Stimulated activated CD8-positive, alpha-beta memory T cell treated with anti-CD3 and anti-CD28 coated beads, Interleukin-2, amount 100 ng/mL, for 1 hour (primary cell): ENCODE measurements around the gene REEP5.
A peak's percentile ranks its signal among the peaks of the same experiment; 100 is the strongest.
"Not testable (repeated sequence)": the region's sequence is repeated elsewhere in the genome, so short reads cannot be mapped to it uniquely, and the experiment has no call there.

Source experiments
- DNase-seq, 2 donors: peaks; one replicate each; pipeline ENCODE4 v3.0.0-alpha.2; 2020; ENCODE audit warnings: low read depth in 2 of 2

Gene REEP5

DNA sequence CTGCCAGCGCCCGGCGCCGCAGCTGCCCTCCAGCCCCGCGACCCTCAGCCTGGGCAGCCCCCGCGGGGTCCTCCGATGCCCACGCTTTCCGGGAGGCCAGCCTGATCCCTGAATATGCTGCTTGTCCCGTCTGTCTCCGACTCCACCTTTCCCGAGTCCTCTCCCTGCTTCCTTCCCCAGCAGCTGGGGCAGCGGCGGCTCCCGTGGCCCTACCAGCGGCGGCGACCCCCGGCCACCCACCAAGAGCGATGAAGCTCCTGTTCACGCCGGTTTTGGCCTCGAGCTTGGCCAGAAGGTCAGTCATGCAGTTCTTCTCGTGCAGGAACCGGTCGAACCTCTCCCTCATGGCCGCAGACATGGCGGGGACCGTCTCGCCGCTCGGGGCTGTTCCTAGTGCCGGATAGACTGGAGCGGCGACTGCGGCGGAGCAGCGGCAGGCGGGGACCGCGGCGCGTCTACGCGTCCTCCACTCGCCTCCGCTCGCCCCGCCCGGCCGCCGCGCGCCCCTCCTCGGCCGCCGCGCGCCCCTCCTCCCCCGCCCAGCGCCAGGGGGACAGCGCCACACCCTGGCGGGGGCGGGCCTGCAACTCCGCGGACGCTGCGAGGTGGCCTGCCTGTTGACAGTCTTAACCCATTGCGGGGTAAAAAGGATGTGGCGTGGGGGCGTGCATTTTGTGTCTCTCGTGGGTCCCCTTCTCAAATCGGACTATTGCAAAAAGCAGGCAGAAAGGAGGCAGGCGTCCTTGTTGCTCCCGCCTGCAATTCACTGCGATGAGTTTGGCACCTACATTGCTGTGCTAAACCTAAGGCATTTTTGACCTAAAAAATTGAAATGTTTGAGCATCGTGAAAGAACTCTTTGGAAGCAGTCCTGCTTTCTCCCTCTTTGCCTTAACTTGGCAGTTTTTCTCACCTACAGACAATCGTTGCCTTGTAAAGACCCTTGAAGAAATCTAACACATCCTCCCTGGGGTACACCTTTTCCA, at the start of gene REEP5:
Gene REEP5, minus strand, starts transcription at position 395 of the 985 bp plus-strand sequence. Its CDS starts 37 bp downstream, at position 358.
- DNase-seq = peak; percentile 65 to 77

DNA sequence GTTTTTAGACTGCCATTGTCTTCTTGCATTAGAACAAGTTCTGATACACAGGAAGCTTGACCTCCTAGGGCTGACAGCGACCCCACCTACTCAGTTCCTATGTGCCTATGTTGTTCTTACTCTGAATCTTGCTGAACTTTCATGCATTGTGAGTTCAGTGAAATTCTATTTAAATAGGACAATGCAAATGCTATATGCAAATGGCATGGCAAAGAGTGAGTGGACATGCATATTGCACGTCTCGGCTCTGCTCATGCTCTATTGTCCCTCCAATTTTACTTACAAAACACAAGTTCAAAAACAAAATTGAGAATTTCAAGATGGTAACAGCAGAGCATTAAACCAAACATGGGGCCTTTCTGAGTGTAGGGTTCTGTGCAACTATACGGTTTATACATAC, 49.2 kb upstream of the REEP5 start:
- DNase-seq = no peak

DNA sequence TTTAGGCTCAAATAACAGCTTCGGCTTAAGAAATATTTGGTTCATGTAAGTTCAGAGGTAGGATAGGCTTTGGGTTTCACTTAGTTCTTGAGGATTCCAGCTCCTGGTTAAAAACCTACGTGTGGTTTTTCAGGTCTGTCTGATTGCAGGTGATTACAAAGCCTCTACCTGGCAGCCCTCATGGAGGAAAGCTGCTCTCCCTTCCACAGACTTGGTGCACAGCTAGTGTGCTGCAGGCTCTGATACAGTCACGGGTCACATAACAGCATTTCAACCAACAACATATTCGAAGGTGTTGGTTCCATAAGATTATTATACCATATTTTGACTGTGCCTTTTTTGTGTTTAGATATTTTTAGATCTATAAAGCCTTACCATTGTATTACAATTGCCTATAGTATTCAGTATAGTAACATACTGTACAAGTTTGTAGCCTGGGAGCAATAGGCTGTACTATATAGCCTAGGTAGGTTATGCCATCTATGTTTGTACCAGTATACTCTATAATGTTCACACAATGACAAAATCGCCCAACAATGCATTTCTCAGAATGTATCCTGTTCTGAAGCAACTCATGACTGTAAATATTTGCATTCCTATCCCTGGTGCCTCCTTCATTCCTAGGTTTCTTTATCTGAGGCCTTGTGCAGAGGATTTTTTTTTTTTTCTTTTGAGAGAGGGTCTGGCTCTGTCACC, 46.5 kb upstream of the REEP5 start:
- DNase-seq = no peak

DNA sequence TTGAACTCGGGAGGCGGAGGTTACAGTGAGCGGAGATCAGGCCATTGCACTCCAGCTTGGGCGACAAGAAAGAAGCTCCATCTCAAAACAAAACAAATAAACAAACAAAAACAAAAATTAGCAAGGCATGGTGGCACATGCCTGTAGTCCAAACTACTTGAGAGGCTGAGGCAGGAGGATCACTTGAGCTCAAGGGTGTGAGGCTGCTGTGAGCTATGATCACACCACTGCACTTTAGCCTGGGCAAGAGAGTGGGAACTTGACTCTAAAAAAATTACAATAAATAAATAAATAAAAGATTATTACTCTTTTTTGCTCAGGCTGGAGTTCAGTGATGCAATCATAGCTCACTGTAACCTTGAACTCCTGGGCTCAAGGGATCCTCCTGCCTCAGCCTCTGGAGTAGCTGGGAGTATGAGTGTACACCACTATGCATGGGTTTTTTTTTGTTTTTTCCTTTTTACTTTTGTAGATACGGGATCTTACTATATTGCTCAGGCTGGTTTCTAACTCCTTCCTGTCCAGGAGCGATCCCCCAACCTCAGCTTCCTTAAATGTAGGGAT, 45.6 kb upstream of the REEP5 start:
- DNase-seq = no peak

DNA sequence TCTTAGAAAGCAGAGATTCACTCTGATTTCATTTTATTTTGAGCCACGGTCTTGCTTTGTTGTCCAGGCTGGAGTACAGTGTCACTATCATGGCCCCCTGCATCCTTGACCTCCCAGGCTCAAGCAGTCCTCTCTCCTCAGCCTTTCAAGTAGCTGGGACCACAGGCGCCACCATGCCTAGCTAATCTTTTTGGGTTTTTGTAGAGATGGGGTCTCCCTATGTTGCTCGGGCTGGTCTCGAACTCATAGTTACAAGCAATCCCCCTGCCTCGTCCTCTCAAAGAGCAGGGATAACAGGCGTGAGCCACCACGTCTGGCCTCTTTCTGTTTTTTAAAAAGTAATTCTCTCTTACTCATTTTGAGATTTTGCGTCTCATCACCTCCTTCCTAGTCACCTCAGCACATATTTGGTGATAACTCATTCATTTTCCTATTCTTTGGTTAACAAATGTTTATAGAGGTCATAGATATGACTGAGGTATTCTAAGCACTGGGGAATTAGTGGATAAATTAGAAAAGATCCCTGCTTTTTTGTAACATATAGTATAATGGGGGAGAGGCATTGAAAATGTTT, 43.8 kb upstream of the REEP5 start:
- DNase-seq = no peak

DNA sequence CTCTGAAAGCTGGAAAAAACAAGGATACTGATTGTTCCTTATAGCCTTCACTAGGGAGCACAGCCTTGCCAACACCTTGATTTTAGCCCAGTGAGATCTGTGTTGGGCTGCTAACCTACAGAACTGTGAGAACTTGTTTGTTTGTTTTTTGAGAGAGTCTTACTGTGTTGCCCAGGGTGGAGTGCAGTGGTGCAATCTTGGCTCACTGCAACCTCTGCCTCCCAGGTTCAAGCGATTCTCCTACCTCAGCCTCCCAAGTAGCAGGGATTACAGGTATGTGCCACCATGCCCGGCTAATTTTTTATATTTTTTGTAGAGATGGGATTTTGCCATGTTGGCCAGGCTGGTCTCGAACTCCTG, 41.3 kb upstream of the REEP5 start:
- DNase-seq = not testable (repeated sequence)

DNA sequence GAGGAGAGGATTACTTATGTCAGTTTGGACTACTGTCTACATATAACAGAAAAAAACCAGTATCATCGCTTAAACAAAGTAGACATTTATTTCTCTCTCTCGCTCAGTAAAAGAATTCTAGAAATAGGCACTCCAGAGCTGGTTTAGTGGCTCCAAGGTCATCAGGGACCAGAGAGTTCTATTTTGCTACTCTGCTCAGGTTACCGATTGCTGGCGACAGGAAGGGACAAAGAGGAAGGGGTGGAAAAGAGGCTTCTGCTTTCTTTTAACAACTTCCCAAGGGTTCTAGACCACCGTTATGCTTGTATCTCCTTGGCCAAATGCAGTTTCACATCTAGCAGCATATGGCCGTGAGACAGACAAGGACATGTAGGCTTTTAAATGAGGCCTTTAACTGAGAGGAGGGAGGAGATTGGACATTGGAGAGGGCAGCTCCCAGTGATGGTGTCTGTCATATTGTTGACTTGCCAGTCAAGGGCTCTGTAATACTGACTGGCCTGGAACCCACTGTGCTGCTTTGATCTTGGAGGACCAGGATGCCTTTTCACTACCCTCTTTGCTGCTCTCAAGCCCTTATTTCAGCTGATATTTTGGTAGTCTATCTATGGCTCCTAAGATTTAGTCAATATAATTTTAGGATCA, 39.0 kb upstream of the REEP5 start:
- no peak for DNase-seq

DNA sequence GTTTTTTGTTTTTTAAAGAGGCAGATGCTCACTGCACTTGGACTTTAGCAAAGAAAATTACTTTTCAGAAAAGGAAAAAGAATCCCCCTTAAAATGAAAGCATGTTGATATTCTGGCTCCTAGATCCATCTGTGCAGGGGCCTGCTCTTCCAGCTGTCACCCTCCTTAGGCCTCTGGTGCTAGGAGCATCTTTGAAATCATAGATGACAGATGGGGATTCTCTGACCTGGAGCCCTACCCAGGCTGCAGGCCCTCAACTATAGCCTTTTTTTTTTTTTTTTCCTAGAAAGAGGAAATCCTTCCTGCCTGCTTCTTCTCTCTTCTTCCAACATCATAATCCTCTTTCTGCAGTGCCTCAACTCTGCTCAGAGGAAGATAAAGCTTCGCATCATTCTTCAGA, 38.3 kb upstream of the REEP5 start:
- no peak for DNase-seq

DNA sequence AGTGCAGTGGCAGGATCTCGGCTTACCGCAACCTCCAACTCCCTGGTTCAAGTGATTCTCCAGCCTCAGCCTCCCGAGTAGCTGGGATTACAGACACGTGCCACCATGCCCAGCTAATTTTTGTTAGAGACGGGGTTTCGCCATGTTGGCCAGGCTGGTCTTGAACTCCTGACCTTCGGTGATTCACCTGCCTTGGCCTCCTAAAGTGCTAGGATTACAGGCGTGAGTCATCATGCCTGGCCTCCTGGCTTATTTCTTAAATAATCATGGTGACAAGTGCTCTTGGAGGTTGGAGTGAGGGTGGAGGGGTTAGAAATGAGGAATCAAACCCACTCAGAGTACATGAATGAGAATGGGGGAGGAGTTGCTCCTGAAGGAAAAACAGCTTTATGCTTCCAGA, 37.8 kb upstream of the REEP5 start:
- not testable (repeated sequence) for DNase-seq

DNA sequence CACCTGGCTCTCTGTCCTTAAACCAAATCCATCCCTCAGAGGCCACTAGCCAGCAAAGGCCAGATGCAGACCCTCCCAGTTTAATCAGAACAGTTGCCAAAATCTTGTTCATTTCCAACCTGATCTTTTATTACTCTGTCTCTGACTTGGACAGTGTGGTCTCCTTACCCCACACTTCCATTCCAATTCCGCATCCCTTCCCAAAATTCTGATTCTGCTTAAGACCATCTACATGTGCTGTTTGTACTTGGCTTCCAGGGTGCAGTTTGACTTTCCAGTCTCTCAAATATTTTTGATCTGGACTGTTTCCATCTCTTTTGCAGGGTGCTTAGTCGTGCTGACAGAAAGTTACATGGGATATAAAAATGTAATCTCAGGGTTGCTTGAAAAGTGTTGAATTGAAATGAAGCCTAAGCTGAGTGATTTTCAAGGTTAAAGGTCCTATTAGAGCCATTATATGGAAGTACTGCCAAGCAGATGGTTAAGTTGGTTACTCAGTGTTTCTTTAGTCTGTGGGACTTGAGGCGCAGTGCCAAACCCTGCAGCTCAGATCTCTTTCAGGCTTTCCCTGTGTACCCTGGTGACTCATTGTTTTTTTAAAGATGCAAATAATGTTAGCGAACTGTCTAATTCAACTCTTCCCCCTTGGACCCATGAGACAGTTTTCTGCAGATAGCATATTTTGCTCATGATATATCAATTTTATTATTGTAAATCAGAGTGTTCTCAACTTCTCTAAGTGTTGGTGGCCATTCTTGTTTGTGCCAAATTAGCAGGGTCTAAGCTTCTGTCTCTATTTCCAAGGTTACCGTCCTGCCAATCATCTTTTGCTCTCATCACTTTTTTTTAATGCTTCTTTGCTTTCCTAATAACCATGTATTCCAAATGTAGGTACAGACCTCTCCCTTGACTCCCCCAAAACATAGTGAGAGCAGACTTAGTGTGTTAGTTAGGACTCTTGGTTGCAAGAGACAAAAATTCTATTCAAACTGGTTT, 36.4 kb upstream of the REEP5 start:
- DNase-seq = no peak

DNA sequence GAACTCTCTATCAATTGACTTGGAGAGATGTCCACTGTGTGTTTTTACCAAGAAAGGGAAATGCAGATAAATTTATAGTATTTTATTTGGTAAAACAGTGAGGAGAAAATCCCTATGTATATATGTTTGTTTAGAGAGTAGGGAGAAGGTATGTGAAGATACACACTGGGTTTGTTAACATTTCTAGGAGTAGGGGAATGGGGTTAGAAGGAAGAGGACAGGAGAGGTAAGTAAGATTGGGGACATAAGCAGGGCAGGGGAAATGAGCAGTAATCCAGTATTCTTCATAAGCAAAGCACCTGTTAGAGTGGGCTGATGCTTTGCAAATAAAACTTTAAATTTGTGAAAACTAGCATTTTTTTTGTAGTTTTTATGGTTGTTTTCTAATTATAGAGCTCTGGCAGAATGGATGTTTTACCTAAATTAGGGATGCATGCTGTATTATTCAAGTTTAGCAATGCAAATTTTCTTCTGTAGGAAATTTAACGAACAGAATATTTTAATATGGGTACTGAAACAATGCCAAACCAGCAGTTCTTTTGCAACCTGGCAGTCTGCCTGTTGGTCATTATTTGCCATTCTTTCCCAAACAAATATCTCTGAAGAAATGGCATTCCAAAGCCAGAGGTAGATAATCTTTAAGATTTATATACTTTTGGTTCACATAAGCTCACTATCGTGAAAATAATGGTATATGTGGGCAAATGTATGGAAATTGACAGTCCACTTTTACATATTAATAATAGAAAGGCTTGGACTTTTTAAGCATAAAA, 35.2 kb upstream of the REEP5 start:
- no peak for DNase-seq

DNA sequence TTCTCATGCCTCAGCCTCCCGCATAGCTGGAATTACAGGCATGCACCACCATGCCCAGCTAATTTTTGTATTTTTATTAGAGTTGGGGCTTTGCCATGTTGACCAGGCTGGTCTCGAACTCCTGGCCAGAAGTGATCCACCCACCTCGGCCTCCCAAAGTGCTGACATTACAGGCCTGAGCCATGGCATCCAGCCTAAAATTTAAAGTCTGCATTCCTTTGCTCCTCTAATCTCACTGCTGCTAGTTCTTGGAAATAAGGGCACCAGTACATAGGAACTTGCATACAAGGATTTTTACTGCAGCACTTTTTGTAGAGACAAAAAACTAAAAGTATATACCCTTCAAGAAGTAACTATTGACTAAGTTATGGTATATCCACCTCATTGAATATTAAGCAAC, 34.6 kb upstream of the REEP5 start:
- DNase-seq = no peak

DNA sequence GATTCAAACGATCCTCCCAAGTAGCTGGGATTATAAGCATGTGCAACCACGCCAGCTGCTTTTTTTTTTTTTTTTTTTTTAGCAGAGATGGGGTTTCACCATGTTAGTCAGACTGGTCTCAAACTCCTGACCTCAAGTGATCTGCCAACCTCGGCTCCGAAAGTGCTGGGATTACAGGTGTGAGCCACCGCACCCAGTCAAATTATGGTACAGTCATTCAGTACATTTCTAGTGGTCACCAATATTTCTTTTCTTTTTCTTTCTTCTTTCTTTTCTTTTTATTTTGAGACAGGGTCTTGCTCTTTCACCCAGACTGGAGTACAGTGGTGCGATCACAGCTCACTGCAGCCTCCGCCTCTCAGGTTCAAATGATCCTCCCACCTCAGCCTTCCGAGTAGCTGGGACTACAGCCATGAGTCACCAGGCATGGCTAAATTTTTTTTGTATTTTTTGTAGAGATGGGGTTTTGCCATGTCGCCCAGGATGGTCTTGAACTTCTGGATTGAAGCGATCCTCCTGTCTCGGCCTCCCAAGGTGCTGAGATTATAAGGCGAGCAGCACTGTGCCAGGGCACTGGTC, 29.2 kb upstream of the REEP5 start:
- DNase-seq = no peak

DNA sequence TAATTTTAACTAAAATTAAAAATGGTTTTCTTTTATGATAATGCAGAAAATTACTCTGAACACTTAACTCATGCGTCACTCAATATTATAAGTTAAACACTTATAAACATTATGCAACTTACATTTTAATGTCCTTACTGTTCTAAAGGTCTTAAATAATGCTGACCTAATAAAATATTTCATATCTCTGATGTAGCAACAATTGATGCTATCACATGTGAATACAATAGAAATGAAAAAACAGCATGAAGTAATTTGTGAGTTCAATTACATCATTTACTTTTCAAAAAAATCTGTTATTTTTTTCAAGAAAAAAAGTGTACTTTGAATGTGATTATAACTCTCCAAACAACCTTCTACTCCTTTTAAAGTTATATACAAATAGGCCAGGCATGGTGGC, 26.4 kb upstream of the REEP5 start:
- no peak for DNase-seq

DNA sequence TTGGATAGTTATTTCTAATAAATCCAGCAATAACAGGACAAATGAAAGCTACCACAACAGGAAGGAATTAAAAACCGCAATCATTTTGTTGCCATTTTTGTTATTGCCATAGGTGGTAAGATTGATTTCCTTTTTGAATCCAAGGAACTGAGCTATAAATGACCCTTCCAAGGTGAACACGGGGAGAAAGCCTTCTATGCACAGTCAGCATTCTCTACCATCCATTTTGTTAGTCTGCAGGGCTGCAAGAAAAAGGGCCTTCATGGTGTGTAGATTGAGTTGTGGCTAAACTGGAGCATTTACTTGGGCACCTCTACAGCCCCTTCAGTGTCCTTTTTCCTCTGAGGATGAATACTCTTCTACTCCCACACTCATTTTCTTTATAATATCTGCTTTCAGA, 18.6 kb upstream of the REEP5 start:
- DNase-seq = no peak

DNA sequence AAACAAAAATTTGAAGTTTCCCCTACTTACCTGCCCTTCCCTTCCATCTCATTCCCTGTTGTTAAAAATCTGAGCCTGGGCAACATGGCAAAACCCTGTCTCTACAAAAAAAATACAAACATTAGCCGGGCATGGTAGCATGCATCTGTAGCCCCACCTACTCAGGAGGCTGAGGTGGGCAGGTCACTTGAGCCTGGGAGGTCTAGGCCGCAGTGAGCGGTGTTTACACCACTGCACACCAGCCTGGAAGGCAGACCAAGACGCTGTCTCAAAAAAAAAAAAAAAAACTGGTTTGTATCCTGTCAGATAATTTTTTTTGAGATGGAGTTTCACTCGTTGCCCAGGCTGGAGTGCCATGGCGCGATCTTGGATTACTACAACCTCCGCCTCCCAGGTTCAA, 16.3 kb upstream of the REEP5 start:
- DNase-seq = no peak

DNA sequence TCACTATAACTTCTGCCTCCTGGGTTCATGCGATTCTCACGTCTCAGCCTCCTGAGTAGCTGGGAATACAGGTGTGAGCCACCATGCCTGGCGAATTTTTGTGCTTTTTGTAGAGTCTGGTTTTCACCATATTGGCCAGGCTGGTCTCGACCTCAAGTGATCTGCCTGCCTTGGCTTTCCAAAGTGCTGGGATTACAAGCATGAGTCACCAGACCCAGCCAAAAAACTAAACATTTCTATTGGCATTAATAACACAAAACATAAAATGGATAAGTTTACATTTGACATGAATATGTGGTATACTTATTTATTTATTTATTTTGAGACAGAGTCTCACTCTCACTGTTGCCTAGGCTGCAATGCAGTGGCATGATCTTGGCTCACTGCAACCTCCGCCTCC, 13.6 kb upstream of the REEP5 start:
- no peak for DNase-seq

DNA sequence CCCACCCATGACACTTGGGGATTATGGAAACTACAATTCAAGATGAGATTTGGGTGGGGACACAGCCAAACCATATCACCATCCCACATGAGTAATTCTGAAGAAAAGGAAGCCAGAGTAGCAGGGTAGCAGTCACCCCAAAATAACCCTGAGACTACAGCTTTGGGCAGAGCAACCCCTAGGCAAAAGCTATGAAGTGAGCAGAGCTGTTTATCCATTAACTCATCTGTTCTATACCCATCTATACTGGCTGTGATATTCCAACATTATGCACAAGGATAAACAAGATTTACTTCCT, 12.3 kb upstream of the REEP5 start:
- DNase-seq = no peak

DNA sequence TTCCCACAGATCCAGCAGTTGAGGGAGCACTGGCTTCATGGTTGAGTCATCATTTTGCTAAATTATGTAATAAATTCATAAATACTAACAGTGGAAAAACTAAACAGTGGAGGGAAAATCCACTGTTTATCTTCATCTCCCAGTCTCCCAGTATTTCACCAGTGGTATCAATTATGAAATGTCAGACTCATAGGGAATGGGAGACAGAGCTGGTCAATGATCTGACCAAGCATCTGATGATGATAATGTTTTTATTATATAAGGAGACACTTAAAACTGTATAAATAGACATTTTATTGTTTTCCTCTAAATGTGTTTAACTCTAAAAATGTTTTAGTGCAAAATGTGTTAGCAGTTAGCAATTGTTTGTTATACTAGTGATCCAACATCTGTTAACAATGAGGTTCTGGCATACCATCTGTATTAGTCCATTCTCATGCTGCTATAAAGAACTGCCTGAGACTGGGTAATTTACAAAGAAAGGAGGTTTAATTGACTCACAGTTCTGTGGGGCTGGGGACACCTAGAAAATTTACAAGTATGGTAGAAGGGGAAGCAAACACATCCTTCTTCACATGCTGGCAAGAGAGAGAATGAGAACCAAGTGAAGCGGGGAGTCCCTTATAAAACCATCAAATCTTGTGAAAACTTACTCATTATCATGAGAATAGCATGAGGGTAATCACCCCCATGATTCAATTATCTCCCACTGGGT, 11.8 kb upstream of the REEP5 start:
- DNase-seq = no peak
